ENCODE results near the gene DACH1. TPM values are rescaled to one million over a fixed set of nuclear protein-coding genes. Genes with fewer than 3 reads are reported as not detected.

The DACH1 gene
- total and polyA plus RNA-seq, 2 of the 13 experiments (the other 11 are each of a cell fraction or from before 2014, with no cell fraction given) = not detected

DNA sequence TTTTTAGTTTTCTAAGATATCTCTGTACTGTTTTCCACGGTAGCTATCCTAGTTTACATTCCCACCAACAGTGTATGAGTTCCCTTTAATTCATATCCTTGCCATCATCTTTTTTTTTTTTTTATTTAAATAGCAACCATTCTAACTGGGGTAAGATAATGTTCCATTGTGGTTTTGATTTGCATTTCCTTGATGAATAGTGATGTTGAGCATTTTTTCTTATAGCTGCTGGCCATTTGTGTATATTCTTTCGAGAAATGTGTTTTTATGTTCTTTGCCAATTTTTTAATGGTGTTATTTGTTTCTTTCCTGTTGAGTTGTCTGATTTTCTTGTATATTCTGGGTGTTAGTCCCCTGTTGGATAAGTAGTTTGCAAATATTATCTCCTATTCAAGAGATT is 454.8 kb downstream of the DACH1 start:
- no TSS peak for BruUV-seq (replicated peaks)
- FAIRE-seq = no peak
- 2% methylated on average over 2 of the region's 2 CpGs for WGBS (ENCODE audit: low lambda C conversion rate)
- TF ChIP-seq BATF2 (CRISPR knock-in tag; IDR thresholded peaks at IDR 0.05) (no peak), ZMYM2 (CRISPR knock-in tag; IDR thresholded peaks at IDR 0.05) (no peak), AKNA (CRISPR knock-in tag; IDR thresholded peaks at IDR 0.05; ENCODE audit: borderline replicate concordance) (no peak), ZNF543 (CRISPR knock-in tag; IDR thresholded peaks at IDR 0.05) (no peak), NR1H2 (CRISPR knock-in tag; IDR thresholded peaks at IDR 0.05; ENCODE audit: borderline replicate concordance, low read depth) (no peak), ZNF816 (CRISPR knock-in tag; IDR thresholded peaks at IDR 0.05; ENCODE audit: borderline replicate concordance) (no peak), ATF6 (CRISPR knock-in tag; conservative IDR thresholded peaks at IDR 0.05) (no peak), ZNF773 (CRISPR knock-in tag; IDR thresholded peaks at IDR 0.05; ENCODE audit: borderline replicate concordance) (no peak), MED1 (CRISPR knock-in tag; IDR thresholded peaks at IDR 0.05) (no peak), ZGPAT (CRISPR knock-in tag; IDR thresholded peaks at IDR 0.05) (no peak), ZNF780A (CRISPR knock-in tag; IDR thresholded peaks at IDR 0.05) (no peak), FOSL1 (CRISPR knock-in tag; IDR thresholded peaks at IDR 0.05; ENCODE audit: borderline replicate concordance) (no peak), ZNF205 (CRISPR knock-in tag; IDR thresholded peaks at IDR 0.05) (no peak), ZNF570 (CRISPR knock-in tag; IDR thresholded peaks at IDR 0.05; ENCODE audit: borderline replicate concordance) (no peak)
- TF ChIP-seq, protein P1, sequence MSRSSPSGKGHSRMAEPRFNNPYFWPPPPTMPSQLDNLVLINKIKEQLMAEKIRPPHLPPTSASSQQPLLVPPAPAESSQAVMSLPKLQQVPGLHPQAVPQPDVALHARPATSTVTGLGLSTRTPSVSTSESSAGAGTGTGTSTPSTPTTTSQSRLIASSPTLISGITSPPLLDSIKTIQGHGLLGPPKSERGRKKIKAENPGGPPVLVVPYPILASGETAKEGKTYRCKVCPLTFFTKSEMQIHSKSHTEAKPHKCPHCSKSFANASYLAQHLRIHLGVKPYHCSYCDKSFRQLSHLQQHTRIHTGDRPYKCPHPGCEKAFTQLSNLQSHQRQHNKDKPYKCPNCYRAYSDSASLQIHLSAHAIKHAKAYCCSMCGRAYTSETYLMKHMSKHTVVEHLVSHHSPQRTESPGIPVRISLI (CRISPR knock-in tag; IDR thresholded peaks at IDR 0.05; ENCODE audit: borderline replicate concordance) = no peak

More for the DNA sequence above, 454.8 kb downstream of the DACH1 start:
- Histone ChIP-seq H3K4me3 (replicated peaks in 1 of 3; ENCODE audit: insufficient read depth in 1 of 3, low read depth in 2 of 3, low read length in 3 of 3) (no peak overlapping the region), H3K36me3 (replicated peaks in 1 of 2; ENCODE audit: control insufficient read depth in 1 of 2, insufficient read depth in 2 of 2, low read length in 2 of 2) (no peaks in the 10 kb centered on the region), H2AFZ (ENCODE audit: low read length) (no peak overlapping the region), H4K20me1 (ENCODE audit: insufficient read depth, low read length) (no peaks in the 10 kb centered on the region), H3K9ac (ENCODE audit: insufficient read depth, low read depth, low read length) (no peak overlapping the region), H3K27ac (ENCODE audit: extremely low read length, insufficient read depth, low read length) (no peak overlapping the region), H3K27me3 (ENCODE audit: control insufficient read depth in 1 of 2, insufficient read depth in 2 of 2, low read length in 2 of 2) (no peaks in the 10 kb centered on the region), H3K4me1 (ENCODE audit: insufficient read depth, low read length) (no peaks in the 10 kb centered on the region), H3K9me3 (ENCODE audit: low read length) (no peaks in the 10 kb centered on the region), H3K4me2 (ENCODE audit: low read depth, low read length) (no peak overlapping the region), H3K79me2 (ENCODE audit: insufficient read depth, low read length) (no peaks in the 10 kb centered on the region)
- in situ Hi-C loops (cut with HindIII; ENCODE audit: extremely low pct_ligation_motif_present, low pct_unique_long_range_greater_than_20kb) = no loop called here
- no peak for ATAC-seq
- CTCF ChIA-PET (ENCODE audit: low intra/inter-chr PET ratio, low total read pairs) = no interaction called here
- POLR2A ChIA-PET = no interaction called here
- no peak for DNase-seq (ENCODE audit: low spot score)
- intact Hi-C loops (cut with micrococcal nuclease; ENCODE audit: unreplicated experiment) = no loop called here

Data from HepG2 (cell line).